K562 treated with DMSO at 1 percent for 24 hours (cell line): ENCODE measurements around the gene SUN5. TPM values are rescaled to one million over a fixed set of nuclear protein-coding genes. Genes with fewer than 3 reads are reported as not detected.

Experiments
- total RNA-seq: library from RNA; unstranded; fragments of 300-600 nt; gene quantifications from 2 replicates; pipeline ENCODE4 v1.2.3, GENCODE V29; 2022; ENCODE audit warnings: low read depth; ENCODE audit not compliant: insufficient read depth

The SUN5 gene, protein sequence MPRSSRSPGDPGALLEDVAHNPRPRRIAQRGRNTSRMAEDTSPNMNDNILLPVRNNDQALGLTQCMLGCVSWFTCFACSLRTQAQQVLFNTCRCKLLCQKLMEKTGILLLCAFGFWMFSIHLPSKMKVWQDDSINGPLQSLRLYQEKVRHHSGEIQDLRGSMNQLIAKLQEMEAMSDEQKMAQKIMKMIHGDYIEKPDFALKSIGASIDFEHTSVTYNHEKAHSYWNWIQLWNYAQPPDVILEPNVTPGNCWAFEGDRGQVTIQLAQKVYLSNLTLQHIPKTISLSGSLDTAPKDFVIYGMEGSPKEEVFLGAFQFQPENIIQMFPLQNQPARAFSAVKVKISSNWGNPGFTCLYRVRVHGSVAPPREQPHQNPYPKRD
- not detected in 2 replicates for total RNA-seq

DNA sequence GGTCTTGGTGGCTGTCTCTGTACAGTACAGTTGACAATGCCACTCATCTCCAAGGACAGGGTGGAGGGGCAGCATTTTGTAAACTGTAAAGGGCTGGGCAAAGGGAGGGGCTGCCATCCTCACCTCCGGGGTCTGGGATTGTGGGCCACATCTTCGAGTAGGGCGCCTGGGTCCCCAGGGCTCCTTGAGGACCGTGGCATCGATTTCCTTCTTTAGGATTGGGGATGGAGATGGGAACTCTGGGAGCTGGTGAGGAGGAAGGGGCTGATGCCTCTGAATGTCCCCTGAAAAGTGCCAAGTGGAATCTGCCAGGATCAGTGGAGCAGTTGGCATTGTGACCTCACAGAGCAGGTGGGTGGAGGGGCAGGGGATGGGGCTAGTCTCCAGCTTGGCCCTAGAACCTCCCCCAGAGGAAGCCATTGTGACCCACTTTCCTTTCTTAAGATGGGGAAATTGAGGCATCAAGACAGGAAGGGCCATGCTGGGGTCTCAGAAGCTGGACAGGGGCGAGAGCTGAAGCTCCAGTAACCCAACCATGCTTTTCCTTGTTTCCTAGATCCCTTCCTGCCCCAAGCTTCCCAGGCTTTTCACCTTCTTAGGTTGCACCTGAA is at the start of gene SUN5:
Gene SUN5, minus strand, starts transcription at position 293 of the 611 bp plus-strand sequence. Its CDS starts 93 bp downstream, at position 200.

DNA sequence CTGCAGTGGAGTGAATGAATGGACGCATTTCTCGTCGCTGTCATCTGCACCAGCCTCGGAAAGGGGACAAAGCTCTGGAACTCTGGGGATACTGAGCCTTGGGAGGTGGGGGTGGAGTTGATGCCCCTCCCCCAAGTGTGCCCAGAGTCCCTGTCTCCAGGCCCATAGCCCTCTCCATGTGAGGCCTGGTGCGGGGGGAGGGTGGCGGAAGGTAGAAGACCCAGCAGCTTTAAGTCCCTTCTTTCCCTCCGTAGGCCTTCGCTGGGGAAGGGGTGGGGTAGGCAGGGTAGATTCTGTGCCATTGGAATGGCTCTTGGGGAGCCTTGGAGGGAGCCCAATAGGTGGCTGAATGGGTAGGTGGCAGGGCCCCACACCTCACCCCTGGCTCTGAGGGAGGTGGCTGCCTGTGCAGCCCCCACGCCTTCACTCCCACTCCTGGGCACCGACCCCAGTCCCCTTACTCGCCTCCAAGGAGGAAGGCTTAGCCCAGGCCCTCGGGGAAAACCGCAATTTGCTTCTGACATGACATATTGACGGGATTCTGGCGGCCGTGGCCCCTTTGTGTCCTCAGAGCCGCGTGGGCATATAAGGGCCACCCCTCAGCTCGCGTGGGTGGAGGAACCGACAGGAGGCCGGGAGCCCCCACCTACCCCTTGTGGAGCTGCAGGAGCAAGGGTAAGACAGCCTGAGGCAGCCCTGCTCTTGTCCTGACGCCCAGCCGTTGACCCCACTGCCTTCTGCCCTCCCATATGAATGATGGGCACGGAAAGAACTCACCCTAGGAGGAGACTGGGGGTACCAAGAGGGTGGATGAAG is 49.3 kb upstream of the SUN5 start, which contains the start of gene BPIFB3:
Gene BPIFB3, plus strand, starts transcription at position 613 of the 816 bp plus-strand sequence. CDS start 1,533 bp downstream, outside the sequence.

DNA sequence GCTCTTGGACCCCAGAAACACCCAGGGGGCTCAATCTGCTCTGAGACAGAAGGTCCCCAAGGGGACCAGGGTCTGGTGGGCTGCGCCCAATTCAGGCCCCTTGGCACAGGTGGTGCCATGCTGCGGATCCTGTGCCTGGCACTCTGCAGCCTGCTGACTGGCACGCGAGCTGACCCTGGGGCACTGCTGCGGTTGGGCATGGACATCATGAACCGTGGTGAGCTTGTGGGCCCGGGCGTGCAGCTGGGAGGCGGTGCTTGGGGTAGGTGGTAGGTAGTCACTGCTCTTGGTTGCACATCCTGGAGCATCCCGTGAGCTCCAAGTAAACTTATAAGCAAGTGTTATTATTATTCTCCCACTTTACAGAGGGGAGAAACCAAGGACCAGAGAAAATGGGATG is 27.3 kb upstream of the SUN5 start, which contains the start of gene BPIFB6:
Gene BPIFB6, plus strand, starts transcription at position 118 of the 400 bp plus-strand sequence. Its CDS starts 0 bp downstream, at position 118.

DNA sequence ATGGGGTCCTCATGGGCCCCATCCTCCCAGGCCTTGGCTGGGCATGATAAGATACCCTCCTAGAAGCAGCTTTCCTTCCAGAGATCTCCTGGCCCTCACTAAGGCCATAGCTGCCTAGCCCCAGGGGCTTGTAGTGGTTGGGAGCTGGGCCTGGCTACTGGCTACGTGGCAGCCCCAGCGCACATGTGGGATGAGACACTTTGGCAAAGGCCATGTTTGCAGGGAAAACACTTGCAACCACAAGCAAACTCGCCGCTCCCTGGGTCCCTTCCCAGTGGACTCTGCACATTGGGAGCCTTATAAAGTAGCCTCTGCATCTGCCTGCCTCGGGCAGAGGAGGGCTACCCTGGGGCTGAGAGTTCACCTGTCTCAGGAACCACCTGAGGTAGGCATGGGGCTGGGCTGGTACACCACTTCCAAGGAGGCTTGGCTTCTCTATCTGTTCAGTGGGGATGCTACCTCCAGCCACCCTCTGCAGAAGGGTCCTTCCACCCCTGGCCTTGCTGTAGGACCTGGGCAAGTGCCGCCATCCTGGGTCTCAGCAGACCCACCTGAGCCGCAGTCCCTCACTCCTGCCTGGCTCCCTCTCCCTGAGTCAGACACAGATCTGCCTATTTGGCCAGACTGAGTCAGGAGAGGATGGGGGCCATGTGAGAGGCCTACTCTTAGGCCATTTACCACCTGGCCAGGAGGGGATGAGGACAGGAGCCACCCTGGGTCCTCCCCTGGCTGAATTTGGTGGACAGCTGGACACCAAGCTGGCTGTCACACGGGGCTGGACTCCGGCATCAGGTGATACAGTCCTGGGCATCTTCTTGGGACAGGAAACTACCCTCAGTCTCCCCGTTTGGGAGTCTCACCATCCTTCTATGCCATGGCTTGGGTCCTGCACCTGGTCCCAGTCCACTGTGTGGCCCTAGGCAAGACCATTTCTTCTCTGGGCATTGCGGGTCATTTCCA is 3.4 kb upstream of the SUN5 start, which contains the start of gene BPIFB2:
Gene BPIFB2, plus strand, starts transcription at position 329 of the 960 bp plus-strand sequence. CDS start 871 bp downstream, outside the sequence.

Other genes with a start within 250 kb of the SUN5 start
- gene DNMT3B, start 242.0 kb downstream of the SUN5 start, total RNA-seq = 29.0 and 29.2 TPM in 2 replicates
- gene MAPRE1, start 184.5 kb downstream of the SUN5 start, total RNA-seq = 89.0 and 108 TPM in 2 replicates
- gene EFCAB8, start 145.5 kb downstream of the SUN5 start, total RNA-seq = 0.15 TPM in 1 of 2 replicates, not detected in the other
- gene BPIFB2, start 3.3 kb upstream of the SUN5 start, total RNA-seq = not detected in 2 replicates
- gene BPIFB6, start 27.2 kb upstream of the SUN5 start, total RNA-seq = not detected in 2 replicates
- not detected in 2 replicates for gene BPIFB3, start 49.5 kb upstream of the SUN5 start, total RNA-seq
- gene BPIFB4, start 75.2 kb upstream of the SUN5 start, total RNA-seq = not detected in 2 replicates
- gene BPIFA2, start 163.7 kb upstream of the SUN5 start, total RNA-seq = not detected in 2 replicates
- not detected in 2 replicates for gene BPIFA3, start 212.9 kb upstream of the SUN5 start, total RNA-seq
- gene BPIFA1, start 231.6 kb upstream of the SUN5 start, total RNA-seq = not detected in 2 replicates